GM23248 (cell line): Measurements from ENCODE around the gene GABBR2.

Experiments
- EZH2 ChIP-seq: fragments of 200-600 bp; sonication (generic); IDR thresholded peaks from 2 replicates; pipeline ENCODE4 v1.6.1; 2018; ENCODE audit warnings: antibody characterized with exemption, mild to moderate bottlenecking; ENCODE audit not compliant: insufficient read depth, poor library complexity, severe bottlenecking
- EZH2phosphoT487 ChIP-seq: fragments of 200-600 bp; sonication (generic); IDR thresholded peaks from 2 replicates; pipeline ENCODE4 v1.6.1; 2018; ENCODE audit warnings: antibody characterized with exemption, moderate library complexity, mild to moderate bottlenecking, low read depth; ENCODE audit not compliant: insufficient read depth

DNA sequence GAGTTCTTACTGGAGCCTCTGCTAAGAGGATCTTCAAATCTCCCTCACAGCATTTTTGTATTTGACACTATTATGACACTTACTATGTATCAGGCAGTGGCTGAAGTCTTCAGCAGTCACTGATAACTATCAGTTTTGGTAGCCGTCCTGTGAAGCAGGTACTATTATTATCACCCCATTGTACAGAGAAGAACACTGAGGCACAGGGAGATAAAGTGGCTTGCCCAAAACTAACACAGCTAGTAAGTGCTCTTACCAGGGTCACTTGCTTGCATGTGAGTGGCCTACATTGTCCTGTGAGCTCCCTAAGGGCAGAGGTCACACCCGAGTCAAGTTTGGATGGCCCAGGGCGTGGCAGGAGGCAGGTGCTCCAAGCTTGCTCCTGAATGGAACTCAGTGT lies 16.8 kb downstream of the GABBR2 start:
- TF ChIP-seq EZH2 (no peak), EZH2phosphoT487 (no peak)
